22Rv1 (cell line): Measurements from ENCODE around the gene KCNIP4.

Experiments
- H3K27ac ChIP-seq: fragments of 450-650 bp; 2 replicates; pipeline ENCODE4 v1.5.1; 2017
- CTCF ChIP-seq: fragments of 450-650 bp; IDR thresholded peaks from 2 replicates; pipeline ENCODE4 v1.5.1; 2017; ENCODE audit warnings: mild to moderate bottlenecking
- ZFX ChIP-seq: fragments of 450-650 bp; IDR thresholded peaks from 2 replicates; pipeline ENCODE4 v1.6.1; 2017; ENCODE audit warnings: antibody characterized with exemption, borderline replicate concordance

Gene KCNIP4

GRCh38 chr4:21385706-21386105, 562.9 kb downstream of the KCNIP4 start:
- TF ChIP-seq ZFX, result no peak
- no peak for TF ChIP-seq CTCF
- no peak overlapping the region for H3K27ac ChIP-seq

DNA sequence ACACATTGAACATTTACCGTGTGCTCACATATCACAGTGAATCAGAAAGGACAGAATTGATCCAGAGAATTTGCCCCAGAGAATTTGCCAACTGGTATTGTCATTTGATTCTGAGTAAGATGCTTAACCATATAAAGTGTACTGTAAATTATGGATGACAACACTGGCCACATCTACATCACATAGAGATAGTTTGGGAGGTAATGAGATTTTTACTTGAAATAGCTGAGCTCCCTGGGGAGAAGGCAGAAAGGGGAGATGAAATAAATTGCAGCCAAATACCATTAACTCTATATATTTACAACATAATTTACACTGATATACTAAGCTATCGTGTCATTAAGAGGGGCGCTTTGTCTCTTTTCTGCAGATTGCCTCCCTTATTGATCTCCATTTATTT, 564.0 kb downstream of the KCNIP4 start:
- H3K27ac ChIP-seq, result no peak overlapping the region
- TF ChIP-seq ZFX (no peak), CTCF (no peak)

- TF ChIP-seq ZFX (no peak), CTCF (no peak)
- no peak overlapping the region for H3K27ac ChIP-seq
Observed at GRCh38 chr4:21380861-21381260, 567.7 kb downstream of the KCNIP4 start.

DNA sequence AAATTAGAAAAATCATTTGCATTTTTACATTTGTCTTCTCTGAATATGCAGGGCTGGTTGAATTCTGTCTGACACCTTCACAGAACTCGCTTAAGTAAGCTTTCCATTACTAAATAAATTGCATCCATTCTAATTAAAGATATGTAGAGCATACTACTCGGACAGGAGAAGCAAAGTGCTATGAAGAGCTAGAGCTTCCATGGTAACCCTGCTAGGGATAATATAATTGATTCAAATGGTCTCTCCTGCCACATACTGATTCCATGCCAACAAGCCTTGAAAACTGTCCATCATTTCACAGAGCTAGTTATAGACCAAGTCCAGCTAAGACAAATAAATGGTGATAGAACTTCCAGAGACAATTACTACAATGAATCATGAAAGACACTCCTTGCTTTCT, 571.5 kb downstream of the KCNIP4 start:
- H3K27ac ChIP-seq, result no peak overlapping the region
- TF ChIP-seq ZFX, result no peak
- TF ChIP-seq CTCF, result no peak

- TF ChIP-seq ZFX (no peak), CTCF (no peak)
- H3K27ac ChIP-seq, result no peak overlapping the region
Observed at GRCh38 chr4:21376176-21376575, 572.4 kb downstream of the KCNIP4 start.

DNA sequence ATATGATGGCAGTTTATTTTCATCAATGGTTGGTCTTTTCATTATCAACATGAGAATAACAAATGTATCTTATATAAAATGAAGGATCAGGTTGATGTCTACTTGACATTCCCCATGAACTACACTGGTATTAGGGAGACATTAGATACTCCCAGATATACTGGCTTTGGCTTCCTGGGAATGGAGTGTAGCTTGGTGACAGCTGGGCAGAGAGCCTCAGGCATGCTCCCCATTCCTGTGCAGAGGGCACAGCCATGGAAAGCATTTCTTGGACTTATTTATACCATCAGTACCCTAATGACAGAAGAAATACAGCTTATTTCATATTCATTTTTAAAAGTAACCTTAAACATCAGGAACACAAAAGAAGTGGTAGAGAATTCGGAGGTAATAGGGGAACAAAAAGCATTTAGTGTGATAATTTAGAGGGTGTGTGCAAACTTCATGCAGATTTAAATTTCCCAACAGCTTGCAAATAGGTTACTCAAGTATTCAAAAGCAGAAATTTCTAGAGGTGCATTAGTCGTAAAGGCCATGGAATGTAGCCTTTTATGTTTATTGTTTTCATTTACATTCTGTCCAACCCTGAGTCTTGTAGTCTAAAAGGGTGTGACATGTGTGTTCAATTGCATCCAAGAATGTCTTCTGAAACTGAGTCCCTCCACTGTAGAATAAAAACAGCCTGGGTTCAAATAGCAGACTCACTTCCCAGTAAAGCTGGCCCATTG, 573.8 kb downstream of the KCNIP4 start:
- TF ChIP-seq ZFX (no peak), CTCF (no peak)
- no peak overlapping the region for H3K27ac ChIP-seq

DNA sequence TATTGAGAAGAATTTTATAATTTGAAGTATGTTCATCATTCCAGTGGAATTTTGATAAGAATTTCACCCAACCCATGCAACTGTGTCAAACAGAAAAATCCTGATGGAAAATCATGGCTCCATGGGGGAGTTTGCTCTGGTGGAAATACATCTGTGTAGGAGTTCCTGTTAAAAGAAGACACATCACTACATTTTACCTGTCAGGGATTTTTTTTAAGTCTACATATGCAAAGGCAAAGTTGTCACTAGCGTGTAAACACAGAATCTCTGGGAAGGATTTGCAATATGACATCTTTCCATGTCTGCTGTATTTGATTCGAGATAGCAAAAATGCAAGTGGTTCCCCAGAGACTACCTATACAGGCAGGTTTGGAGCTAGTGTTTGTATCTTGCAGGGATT, 581.0 kb downstream of the KCNIP4 start:
- no peak overlapping the region for H3K27ac ChIP-seq
- TF ChIP-seq ZFX (no peak), CTCF (no peak)
